Measurements from ENCODE around the gene MAP3K9.

The MAP3K9 gene

GRCh38 chr14:70780396-70781075 is 28.8 kb downstream of the MAP3K9 start:
- no peak for DNase-seq

GRCh38 chr14:70779667-70780066 is 29.6 kb downstream of the MAP3K9 start:
- DNase-seq, result no peak

- DNase-seq, result no peak
Observed at GRCh38 chr14:70776197-70776596, 33.1 kb downstream of the MAP3K9 start.

GRCh38 chr14:70773182-70773862 is 36.0 kb downstream of the MAP3K9 start:
- no peak for DNase-seq

- DNase-seq, result no peak
Observed at GRCh38 chr14:70771781-70772212, 37.5 kb downstream of the MAP3K9 start.

GRCh38 chr14:70770490-70770889 is 38.8 kb downstream of the MAP3K9 start:
- DNase-seq, result no peak

- DNase-seq, result no peak
Observed at GRCh38 chr14:70759398-70759797, 49.9 kb downstream of the MAP3K9 start.

- DNase-seq, result no peak
Observed at GRCh38 chr14:70755655-70756054, 53.7 kb downstream of the MAP3K9 start.

GRCh38 chr14:70754991-70755390 is 54.3 kb downstream of the MAP3K9 start:
- DNase-seq, result no peak

GRCh38 chr14:70753518-70753953 is 55.8 kb downstream of the MAP3K9 start:
- no peak for DNase-seq

GRCh38 chr14:70748422-70748821 is 60.9 kb downstream of the MAP3K9 start:
- DNase-seq, result no peak

- DNase-seq, result no peak
Observed at GRCh38 chr14:70744641-70745040, 64.7 kb downstream of the MAP3K9 start.

- DNase-seq, result no peak
Observed at GRCh38 chr14:70742316-70742715, 67.0 kb downstream of the MAP3K9 start.

- DNase-seq, result no peak
Observed at GRCh38 chr14:70741482-70741881, 67.8 kb downstream of the MAP3K9 start.

GRCh38 chr14:70735043-70735442 is 74.3 kb downstream of the MAP3K9 start:
- DNase-seq, result peak; percentile 75

GRCh38 chr14:70731447-70732239 is 77.7 kb downstream of the MAP3K9 start:
- no peak for DNase-seq

GRCh38 chr14:70730393-70730792 is 78.9 kb downstream of the MAP3K9 start:
- DNase-seq, result no peak

- peak; percentile 31 for DNase-seq
Observed at GRCh38 chr14:70726651-70727375, 82.5 kb downstream of the MAP3K9 start.

GRCh38 chr14:70724944-70725343 is 84.4 kb downstream of the MAP3K9 start:
- no peak for DNase-seq

GRCh38 chr14:70724110-70724509 is 85.2 kb downstream of the MAP3K9 start:
- DNase-seq, result no peak

- no peak for DNase-seq
Observed at GRCh38 chr14:70723276-70723675, 86.0 kb downstream of the MAP3K9 start.

- no peak for DNase-seq
Observed at GRCh38 chr14:70722418-70722817, 86.9 kb downstream of the MAP3K9 start.

GRCh38 chr14:70721542-70721941 is 87.8 kb downstream of the MAP3K9 start:
- no peak for DNase-seq
